EL (cell line): ENCODE results near the gene ZNF326.

Experiments
- DNase-seq: peaks from one replicate; pipeline ENCODE4 v3.0.0-alpha.2; 2016

Gene ZNF326

GRCh38 chr1:89994805-89995597 lies at the start of gene ZNF326:
ZNF326 (plus strand) TSS chr1:89995110; CDS start chr1:89995258, 148 bp downstream.
- peak; percentile 99 for DNase-seq

GRCh38 chr1:89945852-89946476 lies 48.9 kb upstream of the ZNF326 start:
- peak; percentile 67 for DNase-seq

GRCh38 chr1:89946532-89946931 lies 48.4 kb upstream of the ZNF326 start:
- DNase-seq: no peak

GRCh38 chr1:89948722-89949345 lies 46.1 kb upstream of the ZNF326 start:
- no peak for DNase-seq

GRCh38 chr1:89949991-89950624 lies 44.8 kb upstream of the ZNF326 start:
- no peak for DNase-seq

GRCh38 chr1:89950703-89951102 lies 44.2 kb upstream of the ZNF326 start:
- DNase-seq: no peak

- DNase-seq: peak; percentile 83
These were observed 42.9 kb upstream of the ZNF326 start for GRCh38 chr1:89951766-89952604.

- DNase-seq: peak; percentile 34
These were observed 42.2 kb upstream of the ZNF326 start for GRCh38 chr1:89952605-89953130.

- peak; percentile 98 for DNase-seq
These were observed 41.7 kb upstream of the ZNF326 start for GRCh38 chr1:89953131-89953626.

GRCh38 chr1:89953929-89954328 lies 41.0 kb upstream of the ZNF326 start:
- no peak for DNase-seq

- DNase-seq: peak; percentile 50
These were observed 40.5 kb upstream of the ZNF326 start for GRCh38 chr1:89954401-89954800.

GRCh38 chr1:89955311-89956205 lies 39.4 kb upstream of the ZNF326 start:
- no peak for DNase-seq

- DNase-seq: no peak
These were observed 37.8 kb upstream of the ZNF326 start for GRCh38 chr1:89957107-89957506.

GRCh38 chr1:89958851-89959654 lies 35.9 kb upstream of the ZNF326 start:
- DNase-seq: no peak

GRCh38 chr1:89959719-89960118 lies 35.2 kb upstream of the ZNF326 start:
- no peak for DNase-seq

- peak; percentile 67 for DNase-seq
These were observed 32.7 kb upstream of the ZNF326 start for GRCh38 chr1:89962024-89962741.

- DNase-seq: peak; percentile 27
These were observed 32.2 kb upstream of the ZNF326 start for GRCh38 chr1:89962742-89963075.

GRCh38 chr1:89965193-89965768 lies 29.6 kb upstream of the ZNF326 start:
- DNase-seq: no peak

- DNase-seq: no peak
These were observed 28.3 kb upstream of the ZNF326 start for GRCh38 chr1:89966656-89967055.
